Brain pericyte (primary cell): Measurements from ENCODE around the gene PCMTD2.
"Not testable (repeated sequence)": the region's sequence is repeated elsewhere in the genome, so short reads cannot be mapped to it uniquely, and the experiment has no call there.

Experiments
- DNase-seq: peaks from one replicate; pipeline ENCODE4 v3.0.0-alpha.2; 2012; ENCODE audit warnings: low read depth, low spot score

PCMTD2 gene

GRCh38 chr20:64224351-64225170, 31.0 kb upstream of the PCMTD2 start:
- DNase-seq, result no peak

GRCh38 chr20:64225171-64225595, 30.4 kb upstream of the PCMTD2 start:
- DNase-seq, result no peak

- DNase-seq, result no peak
Measured at GRCh38 chr20:64225828-64226598, 29.5 kb upstream of the PCMTD2 start.

- no peak for DNase-seq
Measured at GRCh38 chr20:64226686-64227580, 28.6 kb upstream of the PCMTD2 start.

- DNase-seq, result no peak
Measured at GRCh38 chr20:64228086-64228653, 27.4 kb upstream of the PCMTD2 start.

- no peak for DNase-seq
Measured at GRCh38 chr20:64228751-64229506, 26.6 kb upstream of the PCMTD2 start.

GRCh38 chr20:64229507-64230061, 26.0 kb upstream of the PCMTD2 start:
- DNase-seq, result no peak

GRCh38 chr20:64230461-64231145, 24.9 kb upstream of the PCMTD2 start:
- no peak for DNase-seq

GRCh38 chr20:64231621-64232550, 23.7 kb upstream of the PCMTD2 start:
- DNase-seq, result no peak

- no peak for DNase-seq
Measured at GRCh38 chr20:64232794-64233193, 22.8 kb upstream of the PCMTD2 start.

- no peak for DNase-seq
Measured at GRCh38 chr20:64233725-64234124, 21.8 kb upstream of the PCMTD2 start.

- DNase-seq, result no peak
Measured at GRCh38 chr20:64234291-64234791, 21.2 kb upstream of the PCMTD2 start.

GRCh38 chr20:64234921-64235565, 20.5 kb upstream of the PCMTD2 start:
- DNase-seq, result not testable (repeated sequence)

- no peak for DNase-seq
Measured at GRCh38 chr20:64236137-64237088, 19.1 kb upstream of the PCMTD2 start.

GRCh38 chr20:64237316-64237715, 18.2 kb upstream of the PCMTD2 start:
- DNase-seq, result no peak

GRCh38 chr20:64238115-64238825, 17.3 kb upstream of the PCMTD2 start:
- DNase-seq, result no peak
